GM06990 (cell line): ENCODE data around the gene MYL6.
A peak's percentile ranks its signal among the peaks of the same experiment; 100 is the strongest.

Source experiments
- DNase-seq: peaks from one replicate; pipeline ENCODE4 v3.0.0-alpha.2; 2011; ENCODE audit not compliant: insufficient read length; ENCODE audit errors: extremely low read depth
- H3K27me3 ChIP-seq: replicated peaks from 2 replicates; pipeline ENCODE4 v1.6.0; 2011; ENCODE audit warnings: low read length; ENCODE audit not compliant: control insufficient read depth, insufficient read depth
- H3K36me3 ChIP-seq: 2 replicates; pipeline ENCODE4 v1.5.1; 2011; ENCODE audit warnings: low read length; ENCODE audit not compliant: control insufficient read depth, insufficient read depth
- H3K4me3 ChIP-seq: replicated peaks from 2 replicates; pipeline ENCODE4 v1.5.1; 2011; ENCODE audit warnings: low read depth, mild to moderate bottlenecking, control low read depth, low read length
- TF ChIP-seq, protein P1 (sequence below): IDR thresholded peaks from 2 replicates; pipeline ENCODE4 v1.5.1; 2011; ENCODE audit warnings: low read length, control low read depth, mild to moderate bottlenecking, inconsistent platforms; ENCODE audit not compliant: insufficient read depth, poor library complexity, severe bottlenecking

MYL6 gene

DNA sequence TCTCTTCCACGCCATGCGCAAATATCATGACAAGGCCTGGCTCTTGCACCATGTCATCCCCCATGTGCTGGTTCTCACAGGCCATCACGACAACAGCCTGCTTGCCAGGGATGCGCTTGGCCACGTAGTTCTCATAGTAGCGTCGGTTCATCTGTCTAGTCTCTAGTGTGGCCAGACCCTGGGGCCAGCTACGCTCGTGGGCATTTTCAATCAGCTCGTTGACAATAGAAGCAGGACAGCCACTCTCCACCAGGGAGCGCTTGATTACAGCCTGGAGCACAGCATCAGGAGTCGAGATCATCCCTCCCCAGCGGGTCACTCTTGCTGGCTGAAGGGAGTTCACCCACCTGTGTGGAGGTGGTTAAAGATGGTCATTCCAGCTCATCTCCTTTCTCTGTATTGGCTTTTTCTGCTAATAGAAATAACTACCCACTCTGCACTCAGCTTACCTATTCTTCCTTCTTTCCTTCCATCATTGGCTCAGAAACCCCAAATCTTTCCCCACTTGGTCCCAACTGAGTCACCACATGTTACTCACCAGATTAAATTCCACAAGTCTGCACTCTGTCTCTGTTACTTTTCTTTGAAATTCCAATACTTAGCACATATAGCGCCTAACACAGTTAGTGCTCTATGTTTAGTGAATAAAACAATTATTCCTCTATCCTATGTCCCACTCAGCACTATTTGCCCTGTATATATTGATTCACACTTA is 48.5 kb downstream of the MYL6 start:
- DNase-seq: no peak
- no peak overlapping the region for H3K4me3 ChIP-seq
- no peaks in the 10 kb centered on the region for H3K27me3 ChIP-seq
- H3K36me3 ChIP-seq: peaks cover 28% of the 10 kb centered on the region
- TF ChIP-seq, protein P1, sequence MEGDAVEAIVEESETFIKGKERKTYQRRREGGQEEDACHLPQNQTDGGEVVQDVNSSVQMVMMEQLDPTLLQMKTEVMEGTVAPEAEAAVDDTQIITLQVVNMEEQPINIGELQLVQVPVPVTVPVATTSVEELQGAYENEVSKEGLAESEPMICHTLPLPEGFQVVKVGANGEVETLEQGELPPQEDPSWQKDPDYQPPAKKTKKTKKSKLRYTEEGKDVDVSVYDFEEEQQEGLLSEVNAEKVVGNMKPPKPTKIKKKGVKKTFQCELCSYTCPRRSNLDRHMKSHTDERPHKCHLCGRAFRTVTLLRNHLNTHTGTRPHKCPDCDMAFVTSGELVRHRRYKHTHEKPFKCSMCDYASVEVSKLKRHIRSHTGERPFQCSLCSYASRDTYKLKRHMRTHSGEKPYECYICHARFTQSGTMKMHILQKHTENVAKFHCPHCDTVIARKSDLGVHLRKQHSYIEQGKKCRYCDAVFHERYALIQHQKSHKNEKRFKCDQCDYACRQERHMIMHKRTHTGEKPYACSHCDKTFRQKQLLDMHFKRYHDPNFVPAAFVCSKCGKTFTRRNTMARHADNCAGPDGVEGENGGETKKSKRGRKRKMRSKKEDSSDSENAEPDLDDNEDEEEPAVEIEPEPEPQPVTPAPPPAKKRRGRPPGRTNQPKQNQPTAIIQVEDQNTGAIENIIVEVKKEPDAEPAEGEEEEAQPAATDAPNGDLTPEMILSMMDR: peak; percentile 55

DNA sequence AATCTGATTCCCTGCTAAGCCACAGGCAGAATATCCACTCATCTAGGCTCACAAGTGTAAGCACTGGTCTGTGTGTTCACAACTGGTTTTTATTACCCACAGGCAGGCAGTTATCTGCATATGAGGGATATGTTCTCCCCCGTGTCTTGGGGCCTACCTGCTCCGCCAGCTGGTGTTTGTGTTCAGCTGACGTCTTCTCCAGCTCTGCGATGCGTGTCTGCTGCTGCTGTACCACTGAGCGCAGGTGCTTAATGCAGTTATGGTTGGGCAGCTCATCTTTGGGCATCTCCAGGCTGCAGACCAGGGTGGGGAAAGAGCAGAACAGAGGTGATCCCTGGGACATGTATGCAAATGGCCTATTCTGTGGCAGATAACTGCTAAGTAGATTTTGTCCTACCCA is 49.8 kb downstream of the MYL6 start:
- H3K36me3 ChIP-seq: peaks cover 30% of the 10 kb centered on the region
- no peak for DNase-seq

More for the DNA sequence above, 49.8 kb downstream of the MYL6 start:
- Histone ChIP-seq H3K27me3 (no peaks in the 10 kb centered on the region), H3K4me3 (no peak overlapping the region)
- TF ChIP-seq, protein P1: no peak
